CD4-positive, alpha-beta T cell (primary cell): ENCODE data around the gene LGALS4. TPM values are rescaled to one million over a fixed set of nuclear protein-coding genes. Genes with fewer than 3 reads are reported as not detected.
"Not testable (repeated sequence)": the region's sequence is repeated elsewhere in the genome, so short reads cannot be mapped to it uniquely, and the experiment has no call there.

Source experiments
- ATAC-seq: fragments of 200-7000 bp; cut with Tn5 transposase; one replicate; pipeline ENCODE4 v1.10.0; 2022; ENCODE audit warnings: mild to moderate bottlenecking; ENCODE audit not compliant: poor library complexity
- CTCF ChIA-PET: fragments of 350-600 bp; sonication (Branson Sonifier 250); formaldehyde crosslinking; loops from one replicate; lab custom pipeline; 2021; ENCODE audit warnings: antibody characterized with exemption, inconsistent platforms; lab: Charles Lee
- POLR2A ChIA-PET: fragments of 350-600 bp; sonication (Branson Sonifier 250); formaldehyde crosslinking; loops from one replicate; lab custom pipeline; 2021; ENCODE audit warnings: antibody characterized with exemption, inconsistent platforms; lab: Charles Lee
- DNase-seq, 14 experiments: peaks; one replicate each; pipeline ENCODE4 v3.0.0-alpha.2; 2013 to 2020; ENCODE audit warnings: mixed read lengths in 2 of 14
- H3K27ac ChIP-seq, 2 donors: one replicate each; pipeline versions ENCODE4 v1.5.1 to v1.7.0; 2013; ENCODE audit warnings: low read length in 2 of 2, low read depth in 1 of 2, mild to moderate bottlenecking in 1 of 2
- H3K27me3 ChIP-seq, 2 experiments: 1 replicate in 1 of 2; 2 replicates in 1 of 2; pipeline versions ENCODE4 v1.6.1 to v1.7.0; 2013; ENCODE audit warnings: low read length in 2 of 2, control low read depth in 1 of 2, mild to moderate bottlenecking in 1 of 2, moderate library complexity in 1 of 2; ENCODE audit not compliant: insufficient read depth in 2 of 2, control insufficient read depth in 1 of 2
- H3K36me3 ChIP-seq: one replicate; pipeline ENCODE4 v1.6.1; 2013; ENCODE audit warnings: low read length, control low read depth; ENCODE audit not compliant: insufficient read depth
- H3K4me1 ChIP-seq: one replicate; pipeline ENCODE4 v1.6.1; 2013; ENCODE audit warnings: low read length, control low read depth; ENCODE audit not compliant: insufficient read depth
- H3K4me3 ChIP-seq: one replicate; pipeline ENCODE4 v1.5.1; 2013; ENCODE audit warnings: mild to moderate bottlenecking, low read length, moderate library complexity
- H3K9me3 ChIP-seq, 2 experiments: 1 replicate in 1 of 2; 2 replicates in 1 of 2; pipeline versions ENCODE4 v1.6.1 to v1.7.0; 2013; ENCODE audit warnings: low read length in 2 of 2, mild to moderate bottlenecking in 2 of 2, control low read depth in 1 of 2, moderate library complexity in 1 of 2; ENCODE audit not compliant: control insufficient read depth in 1 of 2, insufficient read depth in 1 of 2
- H3K27ac Mint-ChIP-seq: one replicate; pipeline ENCODE4 v1.8.0; 2020; ENCODE audit warnings: mixed read lengths
- H3K27me3 Mint-ChIP-seq: one replicate; pipeline ENCODE4 v1.8.0; 2021; ENCODE audit warnings: mixed read lengths
- H3K36me3 Mint-ChIP-seq: one replicate; pipeline ENCODE4 v1.8.0; 2021; ENCODE audit warnings: low read depth, mixed read lengths
- H3K4me1 Mint-ChIP-seq: one replicate; pipeline ENCODE4 v1.8.0; 2021; ENCODE audit warnings: low read depth, mixed read lengths
- H3K4me3 Mint-ChIP-seq: one replicate; pipeline ENCODE4 v1.8.0; 2020; ENCODE audit warnings: mild to moderate bottlenecking, mixed read lengths
- H3K9me3 Mint-ChIP-seq: one replicate; pipeline ENCODE4 v1.8.0; 2020; ENCODE audit warnings: mixed read lengths
- intact Hi-C, 2 experiments: fragments of 100-400 bp; cut with DNase I in 1 of 2; cut with micrococcal nuclease in 1 of 2; formaldehyde crosslinking; loops; one replicate each; pipeline versions ENCODE4 v1.15.1 to v1.9.0; 2023 to 2025; cut with DNase I, micrococcal nuclease
- total RNA-seq, 174 experiments: library from RNA in 2 of 174; stranded (reverse) in 2 of 174; gene quantifications; one replicate each; pipeline ENCODE4 v1.2.3 and lab custom pipeline; 2021 to 2026

Gene LGALS4
- total RNA-seq, 2 experiments from 2014 or later, result 2.3 to 3.1 TPM

GRCh38 chr19:38753783-38754182 lies 59.0 kb downstream of the LGALS4 start:
- ATAC-seq, CTCF ChIA-PET, H3K4me1 ChIP-seq, H3K9me3 ChIP-seq, H3K36me3 Mint-ChIP-seq, intact Hi-C loops, H3K36me3 ChIP-seq, H3K27me3 Mint-ChIP-seq, DNase-seq, H3K9me3 Mint-ChIP-seq, POLR2A ChIA-PET, H3K27ac Mint-ChIP-seq, H3K4me3 ChIP-seq, H3K4me1 Mint-ChIP-seq, H3K4me3 Mint-ChIP-seq, H3K27me3 ChIP-seq, H3K27ac ChIP-seq: not testable (repeated sequence)

Other genes starting within 250 kb of the LGALS4 start
- 100 to 1,000 TPM; 173 to 185 TPM for gene MAP4K1, start 195.0 kb downstream of the LGALS4 start, total RNA-seq
- 100 to 1,000 TPM; 309 to 322 TPM for gene EIF3K, start 193.8 kb downstream of the LGALS4 start, total RNA-seq
- 10 to 100 TPM; 70.3 to 84.0 TPM for gene ACTN4, start 165.3 kb downstream of the LGALS4 start, total RNA-seq
- gene CAPN12, start 68.5 kb downstream of the LGALS4 start, total RNA-seq, result 1 to 10 TPM; 1.6 to 2.0 TPM
- not detected for gene LGALS7, start 39.4 kb downstream of the LGALS4 start, total RNA-seq
- gene LGALS7B, start 23.7 kb downstream of the LGALS4 start, total RNA-seq, result not detected
- 10 to 100 TPM; 32.6 to 35.3 TPM for gene ECH1, start 18.8 kb upstream of the LGALS4 start, total RNA-seq
- 100 to 1,000 TPM; 535 to 565 TPM for gene HNRNPL, start 37.0 kb upstream of the LGALS4 start, total RNA-seq
- 10 to 100 TPM; 19.5 to 21.3 TPM for gene RINL, start 65.3 kb upstream of the LGALS4 start, total RNA-seq
- 10 to 100 TPM; 60.8 to 67.8 TPM for gene SIRT2, start 86.7 kb upstream of the LGALS4 start, total RNA-seq
- 10 to 100 TPM; 29.3 to 30.1 TPM for gene NFKBIB, start 87.0 kb upstream of the LGALS4 start, total RNA-seq
- gene CCER2, start 99.2 kb upstream of the LGALS4 start, total RNA-seq, result 1 to 10 TPM; 1.0 to 1.7 TPM
- gene SARS2, start 117.8 kb upstream of the LGALS4 start, total RNA-seq, result 10 to 100 TPM; 18.7 to 22.8 TPM
- 10 to 100 TPM; 13.7 to 15.4 TPM for gene MRPS12, start 118.0 kb upstream of the LGALS4 start, total RNA-seq
- not detected for gene FBXO17, start 162.8 kb upstream of the LGALS4 start, total RNA-seq
- under 1 TPM in 1 of 2 experiments, not detected in 1; 0.11 TPM for gene FBXO27, start 219.6 kb upstream of the LGALS4 start, total RNA-seq